ENCODE data around the gene UAP1L1.
"Not testable (repeated sequence)": the region's sequence is repeated elsewhere in the genome, so short reads cannot be mapped to it uniquely, and the experiment has no call there.

UAP1L1 gene

GRCh38 chr9:137123952-137124462 lies 46.7 kb downstream of the UAP1L1 start:
- ChIA-PET POLR2A (interaction anchor here (0.7 kb wide), 1 partner anchor 22 kb away, joined by 7 read pairs; no protein-coding TSS in a partner anchor), CTCF (interaction anchor here (0.6 to 10.2 kb wide), 8 partner anchors 10 to 336 kb away, joined by 3 to 69 read pairs (median 6); partner anchors contain the start of genes CYSRT1 and RNF224)
- not testable (repeated sequence) for H3K9me3 ChIP-seq (ENCODE audit: control insufficient read depth, insufficient read depth, low read depth, low read length); H3K27ac ChIP-seq (ENCODE audit: extremely low read depth, low read depth, low read length); H3K4me3 ChIP-seq (ENCODE audit: low read depth, low read length); H3K4me1 ChIP-seq (ENCODE audit: control insufficient read depth, insufficient read depth, low read length); H3K36me3 ChIP-seq (ENCODE audit: control insufficient read depth in 2 of 2, insufficient read depth in 1 of 2, low read length in 2 of 2)
- TF ChIP-seq ZNF121 (tag by site-specific recombination; IDR thresholded peaks at IDR 0.05): peak; percentile 94

- Histone ChIP-seq H3K4me3 (ENCODE audit: low read depth, low read length) (no peak overlapping the region), H3K4me1 (ENCODE audit: control insufficient read depth, insufficient read depth, low read length) (no peaks in the 10 kb centered on the region), H3K9me3 (ENCODE audit: control insufficient read depth, insufficient read depth, low read depth, low read length) (no peaks in the 10 kb centered on the region), H3K27ac (ENCODE audit: extremely low read depth, low read depth, low read length) (no peak overlapping the region), H3K36me3 (ENCODE audit: control insufficient read depth in 2 of 2, insufficient read depth in 1 of 2, low read length in 2 of 2) (no peaks in the 10 kb centered on the region)
- CTCF ChIA-PET: interaction anchor here (2.4 kb wide), 1 partner anchor 110 kb away, joined by 14 read pairs; no protein-coding TSS in a partner anchor
- POLR2A ChIA-PET: interaction anchor here (1.1 to 2.0 kb wide), 3 partner anchors 94 to 114 kb away, joined by 3 to 8 read pairs (median 5); partner anchors contain the start of gene TUBB4B
- TF ChIP-seq ZSCAN18 (tag by site-specific recombination; IDR thresholded peaks at IDR 0.05) (no peak), ZBTB20 (tag by site-specific recombination; IDR thresholded peaks at IDR 0.05) (no peak), ZSCAN4 (tag by site-specific recombination; IDR thresholded peaks at IDR 0.05) (no peak), ZBTB6 (tag by site-specific recombination; IDR thresholded peaks at IDR 0.05) (no peak), ZNF692 (tag by site-specific recombination; IDR thresholded peaks at IDR 0.05) (no peak), ZNF677 (tag by site-specific recombination; IDR thresholded peaks at IDR 0.05) (no peak), ZBTB7A (tag by site-specific recombination; IDR thresholded peaks at IDR 0.05; ENCODE audit: low read depth) (no peak), ZNF362 (tag by site-specific recombination; IDR thresholded peaks at IDR 0.05) (no peak), ZNF830 (tag by site-specific recombination; IDR thresholded peaks at IDR 0.05; ENCODE audit: low read depth) (no peak), ZFP3 (tag by site-specific recombination; IDR thresholded peaks at IDR 0.05; ENCODE audit: low read depth) (no peak), HOXA7 (CRISPR knock-in tag; IDR thresholded peaks at IDR 0.05; ENCODE audit: borderline replicate concordance) (no peak), ZNF302 (tag by site-specific recombination; IDR thresholded peaks at IDR 0.05; ENCODE audit: low read depth) (no peak), ZNF707 (tag by site-specific recombination; IDR thresholded peaks at IDR 0.05) (no peak), ATF2 (tag by site-specific recombination; IDR thresholded peaks at IDR 0.05; ENCODE audit: low read depth) (no peak), KLF7 (tag by site-specific recombination; IDR thresholded peaks at IDR 0.05; ENCODE audit: borderline replicate concordance) (no peak), SALL2 (tag by site-specific recombination; IDR thresholded peaks at IDR 0.05; ENCODE audit: borderline replicate concordance) (no peak), ZNF768 (tag by site-specific recombination; IDR thresholded peaks at IDR 0.05) (no peak), ZSCAN16 (tag by site-specific recombination; IDR thresholded peaks at IDR 0.05) (no peak), SP2 (tag by site-specific recombination; IDR thresholded peaks at IDR 0.05) (no peak)
Observed at GRCh38 chr9:137126786-137127185, 49.5 kb downstream of the UAP1L1 start.
